ENCODE measurements around the gene DIPK1B.

DNA sequence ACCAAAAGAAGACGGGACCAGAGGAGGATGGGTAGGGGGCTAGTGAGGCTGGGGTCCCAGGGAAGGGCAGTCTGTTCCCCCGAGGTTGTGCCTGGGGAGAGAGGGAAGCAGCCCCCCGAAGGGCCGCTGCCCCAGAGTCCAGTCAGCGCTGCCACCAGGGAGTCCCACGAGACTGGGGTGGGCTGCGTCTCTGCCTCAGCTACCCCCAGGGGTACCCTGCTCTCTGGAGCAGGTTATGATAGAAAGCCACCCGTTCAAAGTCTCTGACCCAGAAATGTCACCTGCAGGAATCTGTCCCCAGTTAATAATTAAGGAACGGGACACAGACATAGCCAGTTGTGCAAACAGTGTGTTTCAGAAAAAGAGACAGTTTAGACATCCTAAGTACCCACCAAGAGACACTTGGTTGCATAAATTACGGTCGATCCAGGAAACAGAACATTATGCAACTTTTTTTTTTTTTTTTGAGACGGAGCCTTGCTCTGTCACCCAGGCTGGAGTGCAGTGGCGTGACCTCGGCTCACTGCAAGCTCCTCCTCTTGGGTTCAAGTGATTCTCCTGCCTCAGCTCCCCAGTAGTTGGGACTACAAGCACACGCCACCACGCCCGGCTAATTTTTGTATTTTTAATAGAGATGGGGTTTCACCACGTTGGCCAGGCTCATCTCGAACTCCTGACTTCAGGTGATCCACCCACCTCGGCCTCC, 14.4 kb upstream of the DIPK1B start:
- TF ChIP-seq, protein P1, sequence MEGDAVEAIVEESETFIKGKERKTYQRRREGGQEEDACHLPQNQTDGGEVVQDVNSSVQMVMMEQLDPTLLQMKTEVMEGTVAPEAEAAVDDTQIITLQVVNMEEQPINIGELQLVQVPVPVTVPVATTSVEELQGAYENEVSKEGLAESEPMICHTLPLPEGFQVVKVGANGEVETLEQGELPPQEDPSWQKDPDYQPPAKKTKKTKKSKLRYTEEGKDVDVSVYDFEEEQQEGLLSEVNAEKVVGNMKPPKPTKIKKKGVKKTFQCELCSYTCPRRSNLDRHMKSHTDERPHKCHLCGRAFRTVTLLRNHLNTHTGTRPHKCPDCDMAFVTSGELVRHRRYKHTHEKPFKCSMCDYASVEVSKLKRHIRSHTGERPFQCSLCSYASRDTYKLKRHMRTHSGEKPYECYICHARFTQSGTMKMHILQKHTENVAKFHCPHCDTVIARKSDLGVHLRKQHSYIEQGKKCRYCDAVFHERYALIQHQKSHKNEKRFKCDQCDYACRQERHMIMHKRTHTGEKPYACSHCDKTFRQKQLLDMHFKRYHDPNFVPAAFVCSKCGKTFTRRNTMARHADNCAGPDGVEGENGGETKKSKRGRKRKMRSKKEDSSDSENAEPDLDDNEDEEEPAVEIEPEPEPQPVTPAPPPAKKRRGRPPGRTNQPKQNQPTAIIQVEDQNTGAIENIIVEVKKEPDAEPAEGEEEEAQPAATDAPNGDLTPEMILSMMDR (IDR thresholded peaks at IDR 0.05; ENCODE audit: extremely low read depth in 1 of 2, insufficient read depth in 1 of 2, low read depth in 1 of 2, low read length in 2 of 2), result no peak
- no peak for TF ChIP-seq POLR2A (IDR thresholded peaks at IDR 0.05; ENCODE audit: low read depth, low read length)
